Natural killer cell (primary cell): ENCODE results near the gene RAPGEF5. TPM values are rescaled to one million over a fixed set of nuclear protein-coding genes. Genes with fewer than 3 reads are reported as not detected.

Experiments
- ATAC-seq, 3 donors: fragments of 150-1000 bp in 2 of 3; fragments of 200-7000 bp in 1 of 3; cut with Tn5 transposase; 1 replicate in 1 of 3; 2 replicates in 2 of 3; pipeline ENCODE4 v1.10.0; 2021; ENCODE audit warnings: mild to moderate bottlenecking in 2 of 3, moderate library complexity in 2 of 3
- DNase-seq, 2 donors: peaks; one replicate each; pipeline versions ENCODE4 v3.0.0 to v3.0.0-alpha.2; 2013 to 2021; ENCODE audit warnings: mixed read lengths in 1 of 2
- H3K27ac ChIP-seq: one replicate; pipeline ENCODE4 v1.5.1; 2013; ENCODE audit warnings: mild to moderate bottlenecking, low read length
- H3K27me3 ChIP-seq: one replicate; pipeline ENCODE4 v1.6.1; 2013; ENCODE audit warnings: low read length; ENCODE audit not compliant: control insufficient read depth, insufficient read depth
- H3K36me3 ChIP-seq: one replicate; pipeline ENCODE4 v1.6.1; 2013; ENCODE audit warnings: low read length; ENCODE audit not compliant: control insufficient read depth, insufficient read depth
- H3K4me1 ChIP-seq: one replicate; pipeline ENCODE4 v1.6.1; 2013; ENCODE audit warnings: low read length; ENCODE audit not compliant: control insufficient read depth, insufficient read depth
- H3K4me3 ChIP-seq: one replicate; pipeline ENCODE4 v1.5.1; 2013; ENCODE audit warnings: low read length
- H3K9me3 ChIP-seq: one replicate; pipeline ENCODE4 v1.6.1; 2013; ENCODE audit warnings: low read length; ENCODE audit not compliant: control insufficient read depth, insufficient read depth
- H3K27ac Mint-ChIP-seq, 2 donors: one replicate each; pipeline ENCODE4 v1.8.0; 2022; ENCODE audit warnings: mild to moderate bottlenecking in 2 of 2, mixed read lengths in 2 of 2, moderate library complexity in 1 of 2
- H3K27me3 Mint-ChIP-seq, 2 donors: one replicate each; pipeline ENCODE4 v1.8.0; 2022; ENCODE audit warnings: low read depth in 2 of 2, mixed read lengths in 2 of 2
- H3K36me3 Mint-ChIP-seq: one replicate; pipeline ENCODE4 v1.8.0; 2022; ENCODE audit warnings: mixed read lengths
- H3K4me1 Mint-ChIP-seq, 2 donors: one replicate each; pipeline ENCODE4 v1.8.0; 2022; ENCODE audit warnings: mixed read lengths in 2 of 2
- H3K4me3 Mint-ChIP-seq: one replicate; pipeline ENCODE4 v1.8.0; 2022; ENCODE audit warnings: mild to moderate bottlenecking, moderate library complexity, mixed read lengths
- H3K9me3 Mint-ChIP-seq, 2 donors: one replicate each; pipeline ENCODE4 v1.8.0; 2022; ENCODE audit warnings: mixed read lengths in 2 of 2
- CTCF ChIP-seq: fragments of 200-600 bp; IDR thresholded peaks from one replicate; pipeline ENCODE4 v1.8.0; 2022; ENCODE audit warnings: antibody characterized with exemption
- WGBS: methylation state at CpG from one replicate; pipeline ENCODE4 v1.1.7; 2013; ENCODE audit warnings: missing lambda C conversion rate; ENCODE audit not compliant: insufficient coverage; 5-methylcytosine and 5-hydroxymethylcytosine counted together
- intact Hi-C: fragments of 100-400 bp; cut with micrococcal nuclease; formaldehyde crosslinking; loops from one replicate; pipeline ENCODE4 v1.14.2; 2022
- total RNA-seq, 4 donors: library from RNA; stranded (reverse); fragments of 120-200 nt in 1 of 4; gene quantifications; one replicate each; pipeline versions ENCODE4 v1.2.3 to v1.2.4, GENCODE V29; 2013 to 2022

Gene RAPGEF5
- total RNA-seq, 3 donors from 2014 or later (not counting 1 experiment from before 2014, with no cell fraction given) = 0.26 to 0.33 TPM; not detected in 1

GRCh38 chr7:22351329-22351692 is 5.6 kb downstream of the RAPGEF5 start:
- no peak overlapping the region for H3K27ac ChIP-seq
- Mint-ChIP-seq H3K36me3 (peaks cover 8% of the 10 kb centered on the region), H3K4me3 (no peak overlapping the region), H3K9me3 (peaks cover 0 to 2% of the 10 kb centered on the region in 2 donors), H3K4me1 (no peaks in the 10 kb centered on the region), H3K27ac (no peak overlapping the region), H3K27me3 (peaks cover 31 to 58% of the 10 kb centered on the region in 2 donors)
- H3K36me3 ChIP-seq = no peaks in the 10 kb centered on the region
- H3K27me3 ChIP-seq = peaks cover 4% of the 10 kb centered on the region
- peaks cover 5% of the 10 kb centered on the region for H3K4me1 ChIP-seq
- H3K4me3 ChIP-seq = no peak overlapping the region
- H3K9me3 ChIP-seq = no peaks in the 10 kb centered on the region
- ATAC-seq = no peak
- DNase-seq = no peak
- 80% methylated on average over 2 of the region's 2 CpGs for WGBS
- intact Hi-C loops = no loop called here
- no peak for TF ChIP-seq CTCF

- ATAC-seq = no peak
- H3K27ac Mint-ChIP-seq = no peak overlapping the region
Observed at GRCh38 chr7:22350466-22351328, 6.3 kb downstream of the RAPGEF5 start.

GRCh38 chr7:22348379-22348778 is 8.6 kb downstream of the RAPGEF5 start:
- intact Hi-C loops = no loop called here
- ATAC-seq (no peak), DNase-seq (no peak)
- H3K4me3 Mint-ChIP-seq = no peak overlapping the region
- no peaks in the 10 kb centered on the region for H3K36me3 ChIP-seq
- H3K9me3 ChIP-seq = no peaks in the 10 kb centered on the region
- no peak overlapping the region for H3K27ac Mint-ChIP-seq
- no peak overlapping the region for H3K4me3 ChIP-seq
- no peaks in the 10 kb centered on the region for H3K4me1 Mint-ChIP-seq
- no peaks in the 10 kb centered on the region for H3K27me3 ChIP-seq
- H3K27me3 Mint-ChIP-seq = peaks cover 18 to 36% of the 10 kb centered on the region in 2 donors
- TF ChIP-seq CTCF = no peak
- H3K4me1 ChIP-seq = no peaks in the 10 kb centered on the region
- no peaks in the 10 kb centered on the region for H3K36me3 Mint-ChIP-seq
- H3K27ac ChIP-seq = no peak overlapping the region
- H3K9me3 Mint-ChIP-seq = no peaks in the 10 kb centered on the region

More at GRCh38 chr7:22350466-22351328, 6.3 kb downstream of the RAPGEF5 start:
- intact Hi-C loops = no loop called here
- DNase-seq = no peak
- WGBS = 62% methylated on average over 2 of the region's 2 CpGs
- peaks cover 8% of the 10 kb centered on the region for H3K36me3 Mint-ChIP-seq
- no peak for TF ChIP-seq CTCF
- H3K4me3 Mint-ChIP-seq = no peak overlapping the region
- H3K4me1 ChIP-seq = no peaks in the 10 kb centered on the region
- no peak overlapping the region for H3K4me3 ChIP-seq
- H3K27me3 ChIP-seq = no peaks in the 10 kb centered on the region
- peaks cover 30 to 59% of the 10 kb centered on the region in 2 donors for H3K27me3 Mint-ChIP-seq
- no peaks in the 10 kb centered on the region for H3K36me3 ChIP-seq
- no peaks in the 10 kb centered on the region for H3K9me3 ChIP-seq
- no peaks in the 10 kb centered on the region for H3K4me1 Mint-ChIP-seq
- peaks cover 0 to 2% of the 10 kb centered on the region in 2 donors for H3K9me3 Mint-ChIP-seq
- no peak overlapping the region for H3K27ac ChIP-seq
